Suprapubic skin (tissue), 3 donors: Measurements from ENCODE around the gene TMCC1.

ENCODE experiments used
- POLR2AphosphoS5 ChIP-seq, 3 donors: sonication (generic); formaldehyde crosslinking; IDR thresholded peaks; one replicate each; pipeline ENCODE4 v1.6.1; 2017; ENCODE audit warnings: antibody characterized with exemption in 3 of 3
- TF ChIP-seq, protein P1 (sequence below), 2 donors: fragments of 200-600 bp in 1 of 2; fragments of 450-650 bp in 1 of 2; sonication (generic) in 1 of 2; IDR thresholded peaks; one replicate each; pipeline ENCODE4 v1.5.1; 2016 to 2019; ENCODE audit warnings: antibody characterized with exemption in 2 of 2, mild to moderate bottlenecking in 1 of 2, moderate library complexity in 1 of 2

DNA sequence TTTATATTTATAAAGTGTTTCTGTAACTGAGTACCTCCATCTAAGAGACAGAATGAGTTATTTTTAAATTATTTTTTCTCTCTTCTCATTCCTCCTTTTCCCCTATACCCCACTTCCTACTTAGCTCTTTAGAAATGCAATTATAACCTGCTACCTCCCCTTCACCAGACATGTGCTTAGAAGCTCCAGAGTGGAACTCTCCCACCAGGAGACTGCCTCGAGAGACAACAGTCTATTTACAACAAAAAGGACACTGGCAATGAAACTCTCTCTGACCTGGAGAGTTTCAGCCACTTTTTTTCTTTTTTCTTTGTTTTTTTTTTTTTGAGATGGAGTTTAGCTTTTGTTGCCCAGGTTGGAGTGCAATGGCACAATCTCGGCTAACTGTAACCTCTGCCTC is 177.7 kb downstream of the TMCC1 start:
- TF ChIP-seq POLR2AphosphoS5 (IDR thresholded peaks at IDR 0.05): no peak
- TF ChIP-seq, protein P1, sequence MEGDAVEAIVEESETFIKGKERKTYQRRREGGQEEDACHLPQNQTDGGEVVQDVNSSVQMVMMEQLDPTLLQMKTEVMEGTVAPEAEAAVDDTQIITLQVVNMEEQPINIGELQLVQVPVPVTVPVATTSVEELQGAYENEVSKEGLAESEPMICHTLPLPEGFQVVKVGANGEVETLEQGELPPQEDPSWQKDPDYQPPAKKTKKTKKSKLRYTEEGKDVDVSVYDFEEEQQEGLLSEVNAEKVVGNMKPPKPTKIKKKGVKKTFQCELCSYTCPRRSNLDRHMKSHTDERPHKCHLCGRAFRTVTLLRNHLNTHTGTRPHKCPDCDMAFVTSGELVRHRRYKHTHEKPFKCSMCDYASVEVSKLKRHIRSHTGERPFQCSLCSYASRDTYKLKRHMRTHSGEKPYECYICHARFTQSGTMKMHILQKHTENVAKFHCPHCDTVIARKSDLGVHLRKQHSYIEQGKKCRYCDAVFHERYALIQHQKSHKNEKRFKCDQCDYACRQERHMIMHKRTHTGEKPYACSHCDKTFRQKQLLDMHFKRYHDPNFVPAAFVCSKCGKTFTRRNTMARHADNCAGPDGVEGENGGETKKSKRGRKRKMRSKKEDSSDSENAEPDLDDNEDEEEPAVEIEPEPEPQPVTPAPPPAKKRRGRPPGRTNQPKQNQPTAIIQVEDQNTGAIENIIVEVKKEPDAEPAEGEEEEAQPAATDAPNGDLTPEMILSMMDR (IDR thresholded peaks at IDR 0.05): no peak
